ENCODE data around the gene RANBP1.

The RANBP1 gene

DNA sequence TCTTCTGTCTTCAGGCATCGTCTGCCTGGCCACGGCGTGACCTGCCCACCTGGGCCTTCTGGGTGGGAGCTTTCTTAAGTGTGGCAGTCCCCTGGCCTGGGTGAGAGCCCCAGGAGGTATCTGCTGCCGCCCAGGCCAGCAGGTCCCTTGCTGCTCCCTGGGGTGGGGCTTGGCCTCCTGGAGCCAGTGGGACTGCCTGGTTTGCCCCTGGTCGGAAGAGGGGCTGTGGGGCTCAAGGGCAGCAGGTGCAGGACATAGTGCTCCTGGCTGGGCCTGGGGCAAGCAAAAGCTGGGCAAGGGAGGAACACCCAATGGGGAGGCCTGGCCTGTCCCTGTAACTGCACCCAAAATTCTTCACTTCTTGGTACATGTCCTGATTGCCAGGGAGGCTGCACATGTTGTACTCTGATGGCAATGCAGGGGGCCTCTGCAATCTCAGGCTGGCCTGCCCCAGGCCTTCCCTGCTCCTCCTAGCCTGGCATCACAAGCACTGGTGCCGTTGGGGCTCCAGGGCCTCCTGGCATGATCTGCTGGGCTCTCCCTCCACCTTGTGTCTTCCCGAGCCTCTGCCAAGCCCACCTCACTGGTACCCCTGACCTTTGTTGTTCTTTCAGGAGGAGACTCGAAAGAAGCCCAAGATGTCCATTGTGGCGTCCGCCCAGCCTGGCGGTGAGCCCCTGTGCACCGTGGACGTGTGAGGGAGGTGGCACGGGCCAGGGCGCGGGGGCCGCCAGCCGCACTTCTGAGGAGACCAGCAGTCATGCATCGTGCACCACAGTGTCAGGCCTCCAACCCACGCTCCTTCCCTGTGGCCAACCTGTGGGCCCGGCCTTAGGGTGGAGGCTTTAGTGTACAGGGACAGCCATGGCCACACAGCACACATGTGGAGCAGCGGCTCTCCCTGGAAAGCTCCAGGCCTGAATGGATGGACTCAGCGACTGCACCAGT, 6.2 kb upstream of the RANBP1 start:
- no peak for DNase-seq

GRCh38 chr22:20110359-20110985, 5.4 kb upstream of the RANBP1 start:
- no peak for DNase-seq

GRCh38 chr22:20111045-20111688, 4.7 kb upstream of the RANBP1 start:
- DNase-seq, result peak; percentile 37

- no peak for DNase-seq
Observed at GRCh38 chr22:20111689-20112622, 3.9 kb upstream of the RANBP1 start.

GRCh38 chr22:20112623-20113511, 3.0 kb upstream of the RANBP1 start:
- DNase-seq, result no peak

GRCh38 chr22:20113551-20114310, 2.2 kb upstream of the RANBP1 start:
- DNase-seq, result no peak

- no peak for DNase-seq
Observed at GRCh38 chr22:20114506-20115475, 1.1 kb upstream of the RANBP1 start.

DNA sequence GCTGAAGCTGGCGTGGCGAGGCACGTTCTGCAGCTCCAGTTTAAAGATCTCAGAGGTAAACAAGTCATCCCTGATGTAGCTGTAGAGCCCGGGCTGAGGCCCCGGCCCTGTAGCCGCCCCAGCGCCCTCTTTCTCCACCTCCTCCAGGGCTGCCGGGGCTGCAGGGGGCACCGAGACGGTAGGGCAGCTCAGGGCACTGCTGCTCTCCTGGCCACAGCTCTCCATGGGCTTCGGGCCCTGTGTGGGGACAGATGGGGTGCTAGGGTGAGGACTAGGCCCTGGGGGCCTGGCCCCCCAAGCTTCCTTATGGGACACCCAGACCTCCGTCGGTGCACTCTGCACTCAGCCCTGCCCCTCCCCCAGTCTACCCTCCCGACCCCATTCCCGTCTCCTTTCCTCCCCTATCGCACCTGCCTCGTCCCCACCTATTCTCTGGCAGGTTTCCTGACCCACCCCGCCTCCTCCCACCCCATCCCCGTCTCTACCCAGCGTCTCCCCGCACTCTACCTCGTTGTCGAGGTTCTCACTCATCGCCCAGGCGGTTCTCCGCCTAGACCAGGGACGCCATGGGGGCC, 559 bp downstream of the RANBP1 start:
- DNase-seq, result no peak

DNA sequence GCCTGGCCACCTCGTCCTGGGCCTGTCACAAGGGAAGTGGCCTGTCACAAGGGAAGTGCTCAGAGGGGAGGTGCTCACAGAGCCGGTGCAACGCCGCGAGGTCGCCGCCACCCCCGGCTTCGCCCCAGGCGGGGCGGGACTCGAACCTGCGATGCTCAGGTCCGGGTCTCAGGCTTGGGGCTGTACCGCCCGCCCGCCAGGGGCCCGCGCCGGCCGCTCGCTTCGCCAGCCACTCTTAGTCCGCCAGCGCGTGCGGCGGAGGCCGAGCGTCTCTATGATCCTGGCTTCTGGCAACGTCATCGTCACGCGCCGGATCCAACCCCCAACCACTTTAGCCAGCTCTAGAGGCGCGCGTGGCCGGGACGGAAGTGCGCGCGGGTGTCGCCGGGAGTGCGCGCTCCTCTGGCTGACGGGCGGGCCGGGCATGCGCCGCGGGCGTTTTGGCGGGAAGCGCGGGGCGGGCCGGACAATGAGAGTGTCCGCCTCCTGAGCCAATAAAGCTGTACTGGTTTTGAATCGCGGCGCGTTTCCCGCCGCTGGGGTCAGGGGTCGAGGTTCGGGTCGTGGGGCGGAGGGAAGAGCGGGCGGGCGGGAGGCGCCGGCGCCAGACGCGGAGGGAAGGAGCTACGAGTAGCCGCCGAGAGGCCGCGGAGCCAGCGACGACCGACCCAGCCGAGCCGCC, 1.2 kb downstream of the RANBP1 start, which contains the start of gene TRMT2A:
Gene TRMT2A (minus strand): TSS at position 276 of the 682 bp plus-strand sequence. CDS start 320 bp downstream, outside the sequence.
- DNase-seq, result peak; percentile 100

GRCh38 chr22:20117633-20118299, 1.9 kb downstream of the RANBP1 start:
- DNase-seq, result no peak

DNA sequence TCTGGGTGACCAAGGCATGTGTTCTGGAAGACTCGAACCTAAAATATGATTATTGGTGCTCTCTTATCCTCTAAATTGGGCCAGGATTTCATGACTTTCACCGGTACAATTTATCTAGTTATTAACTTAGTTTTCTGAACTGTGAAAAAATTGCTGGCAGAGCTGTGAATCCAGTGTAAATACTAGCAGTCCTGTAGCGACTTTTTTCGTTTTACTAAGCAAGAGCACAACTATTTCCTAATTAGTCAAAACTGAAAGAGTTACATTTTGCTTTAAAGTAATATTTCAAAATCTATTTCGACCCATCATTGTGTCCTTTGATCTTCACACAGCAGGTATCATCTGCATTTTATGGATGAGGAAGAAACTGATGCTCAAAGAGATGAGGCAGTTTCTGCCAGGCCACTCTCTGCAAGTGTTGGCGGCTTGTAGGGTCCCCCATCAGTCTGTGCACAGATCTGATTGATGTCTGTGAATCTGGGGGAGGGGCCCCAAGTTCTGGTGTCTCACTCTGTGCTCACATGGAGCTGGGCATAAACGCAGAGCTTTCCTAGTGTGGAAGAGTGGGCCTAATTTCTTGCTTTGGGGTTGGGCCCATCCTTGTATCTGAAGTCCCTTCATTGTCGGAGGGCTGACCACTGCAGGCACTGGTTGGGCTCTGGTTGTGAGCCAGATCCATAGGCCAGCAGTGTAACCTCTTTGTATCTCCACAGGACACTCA, 2.6 kb downstream of the RANBP1 start:
- DNase-seq, result no peak

DNA sequence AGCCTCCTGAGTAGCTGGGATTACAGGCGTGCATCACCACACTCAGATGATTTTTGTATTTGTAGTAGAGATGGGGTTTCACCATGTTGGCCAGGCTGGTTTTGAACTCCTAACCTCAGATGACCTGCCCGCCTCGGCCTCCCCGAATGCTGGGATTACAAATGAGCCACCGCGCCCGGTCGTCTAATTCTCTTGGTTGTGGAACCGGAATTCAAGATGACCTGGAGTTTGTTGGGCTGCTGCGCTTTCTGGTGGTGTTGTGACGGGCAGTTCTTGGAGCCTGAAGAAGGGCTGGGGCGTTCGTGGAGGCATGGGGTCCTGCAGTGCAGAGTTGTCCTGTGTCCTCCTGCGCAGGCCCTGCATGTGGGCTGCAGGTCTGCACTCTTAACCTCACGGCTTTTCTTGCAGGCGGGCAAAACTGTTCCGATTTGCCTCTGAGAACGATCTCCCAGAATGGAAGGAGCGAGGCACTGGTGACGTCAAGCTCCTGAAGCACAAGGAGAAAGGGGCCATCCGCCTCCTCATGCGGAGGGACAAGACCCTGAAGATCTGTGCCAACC, 6.0 kb downstream of the RANBP1 start:
- DNase-seq, result no peak

DNA sequence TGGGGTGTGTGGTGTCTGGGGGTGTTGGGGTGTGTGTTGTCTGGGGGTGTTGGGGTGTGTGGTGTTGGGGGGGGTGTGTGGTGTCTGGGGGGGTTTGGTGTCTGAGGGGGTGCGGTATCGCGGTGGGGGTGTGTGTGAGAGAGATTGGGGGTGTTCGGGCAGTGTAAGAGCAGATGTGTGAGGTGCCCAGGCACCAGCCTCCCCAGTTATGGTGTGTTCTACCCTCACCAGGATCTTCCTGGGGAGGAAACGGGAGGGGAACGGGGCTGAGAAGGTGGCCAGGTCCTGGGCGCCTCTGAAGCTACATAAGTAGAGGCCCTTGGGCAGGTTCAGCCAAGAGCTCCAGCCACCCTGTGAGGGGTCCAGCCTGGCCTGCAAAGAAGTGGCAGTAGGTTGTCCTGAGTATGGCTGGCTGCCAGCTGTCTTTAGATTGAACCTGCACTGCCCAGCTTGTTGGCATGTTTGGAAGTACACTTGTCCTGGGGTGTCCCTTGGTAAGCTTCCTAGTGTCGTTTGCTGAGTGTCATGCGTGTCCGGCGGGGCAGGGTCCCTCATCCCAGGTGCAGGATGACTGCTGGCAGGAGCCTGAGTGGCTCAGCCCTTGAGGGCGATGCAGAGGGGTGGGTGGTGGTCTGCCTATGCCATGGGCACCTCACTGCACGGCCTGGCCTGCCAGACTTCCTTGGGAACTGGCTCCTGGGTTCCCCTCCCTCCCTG, 7.6 kb downstream of the RANBP1 start:
- DNase-seq, result no peak

GRCh38 chr22:20124083-20124787, 8.3 kb downstream of the RANBP1 start:
- DNase-seq, result no peak

All from retina (tissue), 1 donor.